Vagina (tissue), 2 donors: ENCODE data around the gene SUN1. TPM values are rescaled to one million over a fixed set of nuclear protein-coding genes. Genes with fewer than 3 reads are reported as not detected.

Experiments
- DNase-seq, 2 donors: peaks; one replicate each; pipeline ENCODE4 v3.0.0-alpha.2; 2017; ENCODE audit errors: extremely low spot score in 2 of 2
- H3K27ac ChIP-seq: fragments of 200-600 bp; sonication (generic); one replicate; pipeline ENCODE4 v1.5.1; 2019
- H3K27me3 ChIP-seq: fragments of 200-600 bp; sonication (generic); one replicate; pipeline ENCODE4 v1.5.1; 2019
- H3K36me3 ChIP-seq, 2 donors: fragments of 200-600 bp; sonication (generic); one replicate each; pipeline ENCODE4 v1.5.1; 2017 to 2019
- H3K4me1 ChIP-seq: fragments of 200-600 bp; sonication (generic); one replicate; pipeline ENCODE4 v1.5.1; 2019
- H3K4me3 ChIP-seq, 2 donors: fragments of 200-600 bp; sonication (generic); 1 replicate in 1 of 2; 2 replicates in 1 of 2; pipeline ENCODE4 v1.5.1; 2016 to 2019
- H3K9me3 ChIP-seq: fragments of 200-600 bp; sonication (generic); one replicate; pipeline ENCODE4 v1.5.1; 2019
- CTCF ChIP-seq, 3 experiments: fragments of 450-650 bp in 2 of 3; fragments of 200-600 bp in 1 of 3; sonication (generic) in 1 of 3; IDR thresholded peaks; one replicate each; pipeline ENCODE4 v1.5.1; 2017 to 2019; ENCODE audit warnings: antibody characterized with exemption in 3 of 3, mild to moderate bottlenecking in 2 of 3, moderate library complexity in 2 of 3
- POLR2A ChIP-seq, 2 donors: fragments of 450-650 bp; IDR thresholded peaks; one replicate each; pipeline ENCODE4 v1.6.1; 2017; ENCODE audit warnings: antibody characterized with exemption in 2 of 2, mild to moderate bottlenecking in 2 of 2, moderate library complexity in 2 of 2
- POLR2AphosphoS5 ChIP-seq, 2 donors: sonication (generic); formaldehyde crosslinking; IDR thresholded peaks; one replicate each; pipeline ENCODE4 v1.9.0; 2017; ENCODE audit warnings: antibody characterized with exemption in 2 of 2, mild to moderate bottlenecking in 2 of 2, low read depth in 1 of 2; ENCODE audit not compliant: insufficient read depth in 1 of 2
- intact Hi-C: fragments of 100-400 bp; cut with DNase I; formaldehyde crosslinking; loops from one replicate; pipeline ENCODE4 v1.15.1; 2023
- total RNA-seq: library from RNA; depleted of rRNA; stranded (reverse); fragments of >200 nt; gene quantifications from one replicate; pipeline ENCODE4 v1.2.3, GENCODE V29; 2016

The SUN1 gene
- total RNA-seq, 1 donor from 2014 or later: 170 TPM

GRCh38 chr7:816300-816750, 16.0 kb upstream of the SUN1 start:
- Histone ChIP-seq H3K9me3 (no peaks in the 10 kb centered on the region), H3K36me3 (no peaks in the 10 kb centered on the region), H3K4me3 (peak overlapping the region; percentile 63 to 86), H3K4me1 (peaks cover 73% of the 10 kb centered on the region), H3K27me3 (no peaks in the 10 kb centered on the region), H3K27ac (peak overlapping the region; percentile 99)
- peak in 1 of 2 donors; percentile 98 for DNase-seq
- TF ChIP-seq POLR2AphosphoS5 (IDR thresholded peaks at IDR 0.05; ENCODE audit: insufficient read depth in 1 of 2, low read depth in 1 of 2): peak in 1 of 2 donors; percentile 47
- TF ChIP-seq POLR2A (IDR thresholded peaks at IDR 0.05): peak in 1 of 2 donors; percentile 78
- no peak for TF ChIP-seq CTCF (IDR thresholded peaks at IDR 0.05)
- intact Hi-C loops: no loop called here

GRCh38 chr7:816751-817671, 15.3 kb upstream of the SUN1 start:
- peak overlapping the region; percentile 63 to 86 for H3K4me3 ChIP-seq
- no peak for TF ChIP-seq CTCF (IDR thresholded peaks at IDR 0.05)
- no peak for TF ChIP-seq POLR2A (IDR thresholded peaks at IDR 0.05)
- TF ChIP-seq POLR2AphosphoS5 (IDR thresholded peaks at IDR 0.05; ENCODE audit: insufficient read depth in 1 of 2, low read depth in 1 of 2): no peak
- H3K27me3 ChIP-seq: no peaks in the 10 kb centered on the region
- DNase-seq: no peak
- H3K9me3 ChIP-seq: no peaks in the 10 kb centered on the region
- no peaks in the 10 kb centered on the region for H3K36me3 ChIP-seq
- peaks cover 73% of the 10 kb centered on the region for H3K4me1 ChIP-seq
- intact Hi-C loops: no loop called here
- peak overlapping the region; percentile 86 for H3K27ac ChIP-seq

GRCh38 chr7:818031-818699, 14.1 kb upstream of the SUN1 start:
- DNase-seq: no peak
- H3K27ac ChIP-seq: peak overlapping the region; percentile 43
- no peaks in the 10 kb centered on the region for H3K9me3 ChIP-seq
- H3K4me3 ChIP-seq: no peak overlapping the region
- H3K36me3 ChIP-seq: no peaks in the 10 kb centered on the region
- peaks cover 76% of the 10 kb centered on the region for H3K4me1 ChIP-seq
- TF ChIP-seq CTCF (IDR thresholded peaks at IDR 0.05): peak in 1 of 3 experiments; percentile 13
- no peak for TF ChIP-seq POLR2AphosphoS5 (IDR thresholded peaks at IDR 0.05; ENCODE audit: insufficient read depth in 1 of 2, low read depth in 1 of 2)
- no peak for TF ChIP-seq POLR2A (IDR thresholded peaks at IDR 0.05)
- no peaks in the 10 kb centered on the region for H3K27me3 ChIP-seq
- intact Hi-C loops: no loop called here

- intact Hi-C loops: no loop called here
- Histone ChIP-seq H3K27ac (no peak overlapping the region), H3K36me3 (no peaks in the 10 kb centered on the region), H3K4me3 (no peak overlapping the region), H3K4me1 (peaks cover 73% of the 10 kb centered on the region), H3K9me3 (no peaks in the 10 kb centered on the region), H3K27me3 (no peaks in the 10 kb centered on the region)
- TF ChIP-seq CTCF (IDR thresholded peaks at IDR 0.05) (no peak), POLR2A (IDR thresholded peaks at IDR 0.05) (no peak), POLR2AphosphoS5 (IDR thresholded peaks at IDR 0.05; ENCODE audit: insufficient read depth in 1 of 2, low read depth in 1 of 2) (no peak)
- DNase-seq: no peak
These were observed 11.9 kb upstream of the SUN1 start for GRCh38 chr7:820341-820740.
